ENCODE measurements around the gene ZFYVE28.

ZFYVE28 gene

DNA sequence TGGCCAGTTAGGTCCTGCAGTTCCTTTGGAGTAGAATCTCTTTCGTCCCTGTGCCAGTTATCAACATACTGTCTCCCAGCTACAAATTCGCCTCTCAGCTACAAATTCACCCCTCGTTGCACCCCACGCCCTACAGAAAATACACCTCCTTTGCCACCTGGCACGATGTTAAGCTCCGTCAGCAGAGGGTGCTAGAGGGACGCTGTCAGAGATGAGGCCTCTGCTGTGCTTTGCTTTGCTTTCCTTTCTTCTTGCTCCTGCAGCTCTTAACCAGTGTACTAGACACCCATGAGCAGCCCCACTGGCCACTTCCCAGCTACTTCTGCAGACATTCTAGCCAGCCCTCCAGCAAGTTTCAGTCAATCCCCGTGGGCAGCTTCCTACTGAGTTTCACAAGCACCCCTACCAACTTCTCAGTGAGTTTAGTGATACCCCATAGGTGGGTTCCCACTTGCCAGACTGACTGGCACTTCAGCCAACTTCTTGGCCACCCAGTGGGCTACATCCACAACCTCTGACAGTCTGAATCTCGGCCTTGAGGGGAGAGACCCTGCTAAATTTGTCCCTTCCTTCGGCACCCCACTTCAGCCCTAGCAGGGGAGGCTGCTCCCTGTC is 198.3 kb downstream of the ZFYVE28 start:
- CTCF ChIA-PET, result interaction anchor here (0.7 to 7.5 kb wide), 47 partner anchors 10 to 563 kb away, joined by 3 to 82 read pairs (median 4); partner anchors contain the start of genes CFAP99, HAUS3, NELFA and POLN
- peak; percentile 96 for TF ChIP-seq CTCF (IDR thresholded peaks at IDR 0.05; ENCODE audit: control extremely low read depth, extremely low read depth, low read depth, missing control alignments)
- DNase-seq (ENCODE audit: extremely low spot score), result peak; percentile 66
- POLR2A ChIA-PET, result interaction anchor here (0.6 to 0.7 kb wide), 2 partner anchors 42 to 860 kb away, joined by 3 to 5 read pairs; partner anchors contain the start of gene MXD4
